HK-2 (cell line): Measurements from ENCODE around the gene CERK.

ENCODE experiments used
- DNase-seq: peaks from one replicate; pipeline ENCODE4 v3.0.0-alpha.2; 2018; ENCODE audit not compliant: unreplicated experiment

CERK gene

DNA sequence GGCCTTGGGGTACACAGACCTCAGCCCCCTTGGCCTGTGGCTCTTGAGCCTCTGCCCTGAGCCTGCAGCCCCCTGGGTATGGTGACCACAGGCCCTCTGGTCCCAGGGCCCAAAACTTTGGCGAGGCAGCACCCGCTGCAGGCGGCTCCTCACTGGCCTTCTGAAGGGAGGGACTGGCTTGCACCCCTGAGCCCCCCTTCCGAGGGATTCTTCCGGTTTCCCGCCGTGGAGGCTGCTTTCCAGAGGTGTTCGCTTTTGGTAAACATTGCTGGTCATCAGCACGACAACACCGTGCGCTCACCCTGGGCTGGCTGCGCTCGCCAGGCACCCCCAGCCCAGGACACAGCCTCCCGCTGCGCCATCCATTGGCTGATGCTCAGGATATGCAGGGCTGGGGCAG lies 75.8 kb downstream of the CERK start:
- DNase-seq = no peak

DNA sequence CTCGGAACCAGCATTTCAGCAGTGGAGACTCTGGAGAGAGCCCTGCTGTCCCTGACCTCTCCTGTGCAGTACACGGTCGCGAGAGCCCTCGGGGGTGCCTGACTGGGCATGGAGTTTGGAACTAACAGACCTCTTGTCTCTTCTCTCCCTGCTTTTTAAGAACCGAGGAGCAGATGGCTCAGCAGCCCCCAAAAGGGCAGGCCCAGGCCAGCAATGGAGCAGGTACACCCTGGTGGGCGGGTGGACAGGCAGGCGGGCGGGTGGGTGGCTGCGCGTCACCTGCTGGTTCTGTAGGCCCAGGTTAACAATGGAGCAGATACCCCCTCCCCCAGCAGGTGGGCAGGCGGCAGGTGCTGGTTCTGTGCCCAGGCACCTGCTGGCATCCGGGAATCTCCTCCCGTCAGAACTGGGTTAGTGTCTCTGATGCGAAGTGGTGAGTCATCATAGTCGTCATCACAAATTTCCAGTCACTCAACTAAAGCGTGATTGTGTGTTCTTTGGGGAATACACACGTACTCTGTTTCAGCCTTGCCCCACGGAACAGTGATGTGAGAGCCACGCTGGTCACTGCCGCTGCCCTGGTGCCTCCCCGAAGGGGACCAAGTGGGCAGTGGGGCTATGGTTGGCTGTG lies 76.7 kb downstream of the CERK start:
- no peak for DNase-seq

DNA sequence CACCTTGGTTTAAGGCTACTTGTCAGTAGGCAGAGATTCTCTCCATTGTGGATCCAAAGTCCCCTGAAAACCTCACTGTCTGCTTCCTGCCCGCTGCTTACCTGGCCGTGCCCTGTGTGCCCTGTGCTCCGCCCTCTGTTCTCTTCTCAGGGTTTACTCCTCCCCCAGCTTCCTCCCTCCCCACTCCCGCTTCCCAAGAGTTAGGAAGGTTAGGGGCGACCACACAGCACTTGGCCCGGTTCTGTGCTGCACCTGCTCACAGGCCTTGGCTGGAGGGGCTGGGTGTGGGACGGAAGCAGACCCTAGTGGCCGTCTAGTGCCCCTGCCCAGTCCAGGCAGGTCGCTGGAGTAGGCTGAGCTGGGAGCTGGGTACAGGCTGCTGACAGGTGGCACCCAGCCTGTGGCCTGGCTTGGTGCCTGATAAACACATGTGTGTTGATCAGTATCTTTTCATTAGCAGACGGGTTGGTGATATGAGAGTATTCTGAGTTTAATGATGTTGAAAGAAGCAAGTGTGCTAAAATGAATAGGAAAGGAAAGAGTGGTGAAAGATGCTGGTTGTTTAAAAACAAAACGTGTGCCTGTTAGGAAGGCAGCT lies 77.3 kb downstream of the CERK start:
- DNase-seq = no peak

DNA sequence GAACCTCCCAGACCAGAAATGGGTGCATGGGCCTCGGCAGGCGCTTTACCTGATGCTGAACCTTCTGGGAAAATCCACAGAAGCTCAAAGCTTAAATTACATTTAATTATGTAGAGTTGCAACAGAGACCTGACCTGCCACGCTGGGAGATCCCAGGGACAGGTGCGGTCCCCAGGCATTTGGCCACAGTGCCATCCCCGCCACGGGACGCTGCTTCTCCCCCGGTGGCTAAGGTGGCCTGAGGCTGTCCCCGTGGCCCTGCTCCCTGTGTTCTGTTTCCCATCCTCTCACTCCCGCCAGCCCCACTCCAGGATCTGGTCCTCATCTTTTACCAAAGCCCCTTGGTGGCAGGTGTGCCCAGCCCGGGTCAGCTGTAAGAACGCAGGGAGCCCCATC lies 78.3 kb downstream of the CERK start:
- DNase-seq = no peak

DNA sequence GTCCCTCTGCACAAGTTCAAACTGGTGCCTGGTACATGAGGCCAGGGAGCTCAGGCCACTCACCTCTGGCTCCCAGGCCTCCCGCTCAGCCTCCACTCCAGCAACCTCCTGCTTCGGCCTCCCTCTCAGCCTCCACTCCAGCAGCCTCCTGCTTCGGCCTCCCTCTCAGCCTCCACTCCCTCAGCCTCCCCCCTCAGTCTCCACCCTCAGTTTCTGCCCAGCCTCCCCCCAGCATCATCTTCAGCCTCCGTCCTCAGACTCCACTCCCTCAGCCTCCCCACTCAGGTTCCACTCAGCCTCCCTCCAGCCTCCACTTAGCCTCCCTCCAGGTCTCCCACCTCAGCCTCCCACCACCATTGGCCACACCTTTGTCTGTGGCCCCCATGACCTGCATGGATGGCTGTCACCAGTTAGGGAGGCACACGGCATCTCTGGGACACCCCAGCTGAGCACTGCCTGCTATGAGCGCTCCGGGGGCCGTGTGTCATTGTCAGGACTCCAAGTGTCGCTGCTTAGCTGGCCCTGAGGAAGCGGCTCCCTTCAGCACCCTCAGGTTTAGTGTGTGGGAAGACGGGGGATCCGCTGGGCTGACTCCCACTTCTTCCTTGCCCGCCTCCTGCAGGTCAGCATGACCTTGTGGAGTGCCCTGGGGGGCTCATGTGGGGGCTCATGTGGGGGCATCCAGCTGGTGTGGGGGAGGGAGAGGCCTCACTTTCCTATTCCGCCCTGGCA lies 78.8 kb downstream of the CERK start:
- DNase-seq = no peak

DNA sequence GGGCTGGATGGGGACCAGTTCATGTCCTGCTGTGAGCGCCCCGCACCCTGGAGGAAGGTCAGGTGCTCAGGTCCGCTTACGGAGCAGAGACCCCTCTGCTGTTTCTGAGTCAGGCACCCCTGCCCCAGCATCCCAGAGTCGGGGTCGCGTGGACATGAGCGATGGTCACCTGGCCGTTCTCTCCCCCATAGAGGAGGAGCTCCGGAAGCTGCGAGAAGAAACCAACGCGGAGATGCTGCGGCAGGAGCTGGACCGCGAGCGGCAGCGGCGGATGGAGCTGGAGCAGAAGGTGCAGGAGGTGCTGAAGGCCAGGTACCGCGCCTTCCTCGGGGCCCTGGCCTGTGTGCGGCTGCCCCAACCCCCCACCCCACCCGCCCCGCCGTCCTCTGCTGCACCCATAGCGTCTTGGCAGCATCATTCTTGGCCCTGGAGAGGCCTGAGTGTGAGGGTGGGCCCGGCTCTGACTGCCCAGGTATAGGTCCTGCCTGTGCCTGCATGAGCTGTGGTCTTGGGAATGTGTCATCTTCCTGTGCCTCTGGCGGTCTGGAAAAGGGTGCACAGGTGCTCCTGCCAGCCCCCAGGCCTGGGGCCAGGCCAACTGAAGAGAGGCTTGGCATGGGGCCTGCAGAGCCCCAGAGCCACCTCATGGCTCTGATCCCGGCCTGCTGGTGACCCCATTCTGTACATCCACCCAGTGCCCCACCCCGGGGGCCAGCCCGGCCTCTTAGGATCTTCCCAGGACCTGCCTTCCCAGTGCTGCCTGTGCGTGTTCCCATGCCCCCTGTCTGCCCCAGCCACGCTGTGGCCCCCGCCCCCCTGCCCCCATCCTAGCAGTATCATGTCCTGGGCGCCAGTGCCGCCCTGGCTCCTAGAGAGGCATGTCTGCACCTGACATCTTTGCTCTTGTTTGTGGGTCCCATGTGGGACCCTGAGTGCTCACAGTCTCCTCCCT lies 79.8 kb downstream of the CERK start:
- no peak for DNase-seq

DNA sequence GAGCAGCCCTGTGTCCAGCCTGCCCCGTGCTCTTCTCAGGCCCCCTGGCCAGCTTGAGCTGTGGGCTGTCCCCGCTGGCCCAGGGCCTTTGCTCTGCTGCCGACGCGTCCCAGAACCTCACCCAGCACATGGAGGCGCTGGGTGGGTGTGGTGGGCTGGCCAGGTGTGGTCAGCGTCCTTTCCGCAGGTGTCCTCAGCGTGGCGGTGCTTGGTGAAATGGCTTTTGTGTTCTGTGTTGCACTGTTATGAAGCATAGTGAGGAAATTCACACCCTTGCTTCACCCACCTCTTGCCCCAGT lies 80.4 kb downstream of the CERK start:
- no peak for DNase-seq

DNA sequence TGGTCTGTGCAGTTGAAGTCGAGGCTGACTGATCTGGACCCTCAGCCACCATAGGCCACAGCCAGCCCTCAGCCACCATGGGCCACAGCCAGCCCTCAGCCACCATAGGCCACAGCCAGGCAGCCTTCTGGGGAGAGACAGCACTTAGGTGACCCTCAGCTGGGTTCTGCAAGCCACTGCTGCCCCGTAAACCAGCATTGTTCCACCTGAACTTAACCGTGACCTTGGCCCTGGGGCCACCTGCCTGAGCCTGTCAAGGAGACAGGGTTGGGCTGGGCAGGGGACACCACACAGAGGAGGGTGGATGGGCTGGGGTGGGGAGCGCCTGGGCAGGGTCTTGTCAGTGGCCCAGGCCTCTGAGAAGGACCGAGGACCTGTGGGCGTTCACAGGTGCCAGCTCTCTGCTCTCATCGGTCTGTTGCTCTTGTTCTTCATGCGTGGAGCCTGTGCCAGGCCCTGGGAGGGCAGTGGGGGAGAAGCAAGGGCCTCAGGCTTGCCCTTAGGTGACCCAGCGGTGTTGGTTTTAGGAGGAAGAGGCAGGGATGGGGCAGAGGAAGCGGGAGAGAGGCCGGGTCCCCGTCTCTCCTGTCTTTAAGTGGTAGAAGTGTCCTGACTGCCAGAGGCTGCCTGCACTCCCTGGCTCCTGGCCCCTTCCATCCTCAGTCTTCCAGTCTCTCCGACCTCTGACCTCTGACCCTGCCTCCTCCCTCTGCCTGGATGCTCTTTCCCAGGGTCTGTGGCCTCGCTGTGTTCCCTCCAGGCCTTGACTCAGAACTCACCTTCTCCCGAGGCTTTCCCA lies 81.0 kb downstream of the CERK start:
- DNase-seq = no peak

DNA sequence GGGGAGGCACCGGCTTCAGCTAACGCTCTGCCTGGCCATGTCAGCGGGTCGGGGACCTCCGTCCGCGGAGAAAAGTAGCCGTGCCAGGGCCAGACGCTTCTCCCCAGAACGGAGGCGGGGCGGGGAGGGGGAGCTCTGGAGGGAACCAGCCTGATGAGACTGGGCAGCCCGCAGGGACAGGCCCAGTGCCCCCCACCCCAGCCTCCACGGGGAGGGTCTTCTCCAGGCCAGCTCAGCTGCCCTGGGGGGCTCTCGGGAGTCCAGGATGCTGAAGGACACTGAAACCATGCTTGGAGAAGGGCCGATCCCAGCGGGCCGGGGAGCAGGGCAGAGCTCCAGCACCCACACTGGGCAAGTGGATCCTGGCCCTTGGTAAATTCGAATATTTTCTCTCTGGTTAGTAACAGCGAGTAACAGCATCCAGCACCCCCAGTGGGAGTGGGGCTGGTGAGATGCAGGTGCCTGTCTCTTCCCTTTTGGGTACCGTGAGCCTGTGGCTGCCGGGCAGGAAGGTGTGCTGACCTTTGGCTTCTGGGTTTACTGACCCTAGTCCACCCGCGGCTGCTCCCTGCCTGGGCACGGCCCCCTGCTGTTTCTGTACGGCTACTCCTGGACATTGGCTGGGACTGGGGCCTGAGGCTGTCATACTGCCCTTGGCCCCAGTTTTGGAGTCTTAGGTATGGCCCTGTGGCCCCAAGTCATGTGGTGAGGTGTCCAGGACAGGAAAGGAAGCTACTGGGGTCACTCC lies 82.0 kb downstream of the CERK start:
- no peak for DNase-seq

DNA sequence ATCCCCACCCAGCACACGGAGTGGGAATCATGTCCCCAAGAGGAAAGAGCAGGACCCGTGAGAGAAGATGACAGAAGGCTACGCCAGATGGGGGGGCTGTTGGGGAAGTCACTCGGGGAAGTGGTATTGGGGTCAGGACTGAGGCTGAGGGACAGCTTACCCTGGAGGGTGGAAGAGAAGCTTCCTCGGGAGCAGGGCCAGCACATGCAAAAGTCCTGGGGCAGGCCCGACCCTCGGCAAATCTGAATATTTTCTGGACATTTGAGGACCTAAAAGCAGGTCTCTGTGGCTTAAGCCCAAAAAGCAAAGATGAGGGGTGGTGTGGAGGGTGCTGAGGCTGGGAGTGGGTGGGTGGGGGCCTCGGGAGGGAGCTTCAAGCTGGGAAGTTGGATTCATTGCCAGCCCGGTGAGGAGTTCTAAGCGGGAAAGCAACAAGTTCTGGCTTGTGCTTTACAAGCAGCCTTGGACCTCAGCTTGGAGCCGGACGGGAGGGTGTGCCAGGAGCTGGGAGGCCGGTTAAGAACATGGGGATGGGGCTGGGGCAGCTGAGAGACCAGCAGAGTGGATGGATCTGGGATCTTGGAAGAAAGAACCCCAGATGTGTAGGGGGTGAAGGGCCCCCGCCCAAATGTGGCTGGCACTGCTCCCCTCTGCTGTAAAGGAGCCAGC lies 83.0 kb downstream of the CERK start:
- DNase-seq = no peak

DNA sequence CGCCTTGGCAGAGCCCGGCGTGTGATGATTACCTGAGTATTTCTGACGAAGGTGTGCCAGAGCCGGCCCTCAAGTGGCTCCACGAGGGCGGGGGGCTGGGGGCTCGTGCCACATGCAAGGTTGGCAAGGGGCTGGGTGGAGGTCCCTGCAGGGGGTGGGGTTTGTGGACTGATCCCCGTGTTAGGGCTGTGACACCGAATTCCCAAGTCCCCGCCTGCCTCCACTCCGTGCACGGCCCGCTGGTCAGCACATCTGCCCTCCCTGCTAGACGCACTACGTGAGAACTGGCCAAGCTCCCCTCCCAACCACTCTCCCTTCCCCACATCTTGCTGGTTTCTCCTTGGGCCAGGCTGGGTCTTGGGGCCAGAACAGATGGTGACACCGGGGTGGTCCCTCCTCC lies 83.6 kb downstream of the CERK start:
- no peak for DNase-seq

DNA sequence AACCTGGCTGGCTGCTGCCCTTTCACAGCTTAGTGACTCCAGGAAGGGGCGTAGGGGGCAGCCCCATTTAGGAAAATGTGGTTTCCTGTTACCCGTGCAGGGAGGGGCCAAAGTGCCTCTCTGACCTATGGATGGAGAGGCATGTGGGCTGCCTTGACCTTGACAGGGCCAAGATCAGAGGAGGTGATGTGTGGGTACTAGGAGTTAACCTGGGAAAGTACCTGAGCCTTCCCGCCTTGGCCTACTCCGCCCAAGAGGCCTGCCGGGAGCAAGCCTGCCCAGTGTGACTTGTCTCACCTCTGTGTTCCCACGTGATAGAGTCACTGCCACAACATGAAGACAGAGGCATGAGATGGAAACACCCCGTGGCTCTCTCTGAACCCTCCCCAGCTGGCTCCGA lies 84.5 kb downstream of the CERK start:
- no peak for DNase-seq

DNA sequence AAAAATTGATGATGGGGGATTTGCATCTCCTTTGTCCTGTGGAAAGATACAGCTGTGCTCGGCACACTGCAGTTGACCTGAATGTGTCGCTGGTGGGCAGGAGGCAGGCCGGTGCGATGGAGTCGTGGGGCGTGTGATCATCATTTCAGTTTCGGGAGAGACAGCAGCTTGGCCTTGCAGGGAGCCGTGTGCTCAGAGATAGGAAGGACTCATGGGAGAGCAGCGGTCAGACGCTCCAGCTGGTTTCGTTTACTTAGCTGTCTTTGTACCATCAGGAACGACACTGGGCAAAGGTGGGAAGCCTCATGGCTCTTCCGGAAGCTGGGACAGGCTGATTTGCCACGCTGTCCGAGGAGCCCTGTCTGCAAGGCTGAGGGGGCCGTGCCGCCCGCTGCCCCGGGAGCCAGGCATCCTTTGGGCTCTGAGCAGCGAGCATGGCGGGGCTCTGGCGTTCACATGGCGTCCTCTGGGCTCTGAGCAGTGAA lies 85.2 kb downstream of the CERK start:
- DNase-seq = no peak

DNA sequence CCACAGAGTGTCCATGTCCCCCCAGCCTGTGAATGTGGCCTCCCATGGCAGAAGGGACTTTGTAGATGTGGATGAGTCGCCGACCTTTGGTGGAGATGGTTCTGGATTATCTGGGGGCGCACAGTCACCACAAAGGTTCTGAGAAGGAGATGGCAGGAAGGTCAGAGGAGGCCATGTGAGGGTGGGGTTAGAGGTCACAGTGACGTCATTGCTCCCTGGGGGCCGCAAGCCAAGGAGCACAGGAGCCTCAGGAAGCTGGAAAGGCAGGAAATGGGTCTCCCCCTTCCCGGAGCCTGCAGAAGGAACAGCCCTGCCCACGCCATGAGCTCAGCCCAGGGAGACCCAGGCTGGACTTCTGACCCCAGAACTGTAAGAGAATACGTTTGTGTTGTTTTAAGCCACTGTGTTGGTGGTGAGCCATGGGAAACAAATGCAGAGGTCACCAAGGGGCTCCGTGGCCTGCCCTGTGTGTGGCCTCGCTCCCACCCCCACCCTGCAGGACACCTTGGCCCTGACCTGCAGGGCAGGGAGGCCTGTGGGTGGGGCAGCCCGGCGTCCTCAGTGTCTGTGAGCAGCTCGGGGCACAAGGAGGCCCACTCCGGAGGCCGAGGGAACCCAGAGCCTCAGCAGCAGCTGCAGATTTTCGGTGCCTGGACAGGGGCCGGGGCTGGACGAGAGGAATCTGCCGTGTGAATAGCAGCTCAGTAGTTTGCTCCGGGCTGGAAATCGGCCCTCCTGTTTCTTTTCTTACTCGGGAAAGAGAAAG lies 85.8 kb downstream of the CERK start:
- DNase-seq = no peak

DNA sequence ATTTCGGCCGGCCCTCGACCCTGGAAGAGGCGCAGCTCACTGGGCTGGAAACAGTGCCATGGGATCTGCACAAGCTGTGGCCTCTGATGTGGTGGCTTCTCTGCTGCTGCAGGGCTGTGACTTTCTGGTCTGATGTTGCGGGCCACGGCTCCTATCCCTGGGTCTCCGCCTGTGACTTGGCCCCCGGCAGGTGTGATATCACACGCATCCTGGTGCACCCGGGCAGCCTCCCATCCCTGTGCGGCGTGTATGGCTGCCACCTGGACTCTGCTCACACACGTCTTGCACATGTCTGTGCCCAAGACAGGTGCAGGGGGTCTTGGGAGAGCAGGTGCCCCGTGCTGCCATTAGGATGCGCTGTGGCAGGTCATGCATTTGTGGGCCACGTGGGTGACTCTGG lies 86.7 kb downstream of the CERK start:
- no peak for DNase-seq

DNA sequence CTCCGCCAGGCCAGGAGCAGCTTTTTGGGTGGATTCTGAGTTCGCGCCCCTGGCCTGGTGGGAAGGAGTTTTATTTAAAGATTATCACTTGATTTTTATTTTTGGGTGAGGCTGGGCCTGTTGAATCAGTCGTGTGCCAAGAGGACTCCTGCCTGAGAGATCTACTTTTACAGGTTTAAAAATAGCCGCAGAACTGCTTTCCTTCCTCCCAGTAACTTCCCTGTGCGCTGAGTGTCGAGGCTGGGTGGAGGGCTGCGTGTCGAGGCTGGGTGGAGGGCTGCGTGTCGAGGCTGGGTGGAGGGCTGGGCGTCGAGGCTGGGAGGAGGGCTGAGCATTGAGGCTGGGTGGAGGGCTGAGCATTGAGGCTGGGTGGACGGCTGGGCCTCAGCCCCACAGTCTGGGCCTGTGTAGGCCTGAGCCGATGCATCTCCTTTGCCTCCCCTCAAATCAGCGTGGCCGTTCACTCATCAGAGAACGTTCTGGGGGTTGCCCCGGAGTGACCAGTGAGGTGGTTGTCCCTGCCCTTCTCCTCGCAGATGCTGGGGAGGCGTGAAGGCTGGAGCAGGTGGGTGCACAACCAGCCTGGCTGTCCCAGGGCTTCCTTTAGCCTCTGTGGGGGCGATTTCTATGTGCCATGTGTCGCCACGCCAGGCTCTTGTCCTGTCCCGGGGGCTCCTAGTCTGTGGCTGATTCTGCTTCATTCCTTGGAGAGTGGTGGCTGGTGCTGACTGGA lies 87.8 kb downstream of the CERK start:
- DNase-seq = no peak

DNA sequence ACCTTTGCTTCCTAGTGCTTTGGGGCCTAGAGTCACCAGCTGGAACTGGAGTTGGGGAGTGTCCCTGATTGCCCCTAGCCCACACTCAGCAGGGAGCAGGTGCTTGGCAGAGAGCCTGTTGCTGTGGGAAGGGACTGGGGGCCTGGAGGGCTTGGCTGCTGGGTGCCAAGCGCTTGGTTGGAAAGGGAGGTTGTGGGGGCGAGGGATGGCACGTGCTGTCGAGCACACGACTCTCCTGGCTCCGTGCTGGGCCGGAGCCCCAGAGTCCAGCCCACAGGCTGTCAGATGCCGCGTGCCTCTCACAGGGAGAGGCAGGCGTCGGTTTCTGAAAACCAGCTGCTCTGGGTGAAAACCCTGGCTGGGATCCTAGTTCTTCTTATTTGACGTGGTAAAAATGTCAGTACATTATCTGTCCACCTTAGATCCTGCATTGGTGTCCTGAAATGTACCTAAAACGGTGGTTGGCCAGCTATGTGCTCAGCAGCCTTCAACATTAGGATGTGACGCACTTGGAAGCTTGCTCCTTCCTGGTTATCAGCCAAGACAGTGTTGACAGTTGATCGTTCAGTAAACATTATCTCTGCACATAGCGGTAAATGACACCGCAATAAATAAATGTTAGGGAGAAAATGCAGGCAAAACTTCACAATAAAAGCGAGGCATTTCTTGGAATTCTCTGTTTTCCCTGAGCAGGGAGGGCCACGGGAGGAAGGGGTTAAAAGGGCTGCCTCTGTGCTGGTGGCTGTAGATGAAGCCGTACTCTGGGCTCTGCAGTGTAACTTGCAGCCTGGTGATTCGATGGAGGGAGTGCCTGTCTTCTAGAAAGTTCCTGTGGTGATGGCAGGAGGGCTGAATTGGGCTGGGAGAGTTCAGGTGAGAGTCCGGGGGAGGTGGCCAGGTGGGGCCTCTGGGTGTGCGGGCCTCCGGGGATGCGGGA lies 88.6 kb downstream of the CERK start:
- no peak for DNase-seq
